GM08714 (cell line): Measurements from ENCODE around the gene HS6ST2.

Source experiments
- H3K4me3 ChIP-seq: fragments of 200-500 bp; sonication (Bioruptor generic); 2 replicates; pipeline ENCODE4 v1.5.1; 2014; ENCODE audit warnings: mild to moderate bottlenecking, low read length, inconsistent platforms
- ZNF274 ChIP-seq: IDR thresholded peaks from 2 replicates; pipeline ENCODE4 v1.6.1; 2012; ENCODE audit warnings: mild to moderate bottlenecking, low read depth, low read length

The HS6ST2 gene

DNA sequence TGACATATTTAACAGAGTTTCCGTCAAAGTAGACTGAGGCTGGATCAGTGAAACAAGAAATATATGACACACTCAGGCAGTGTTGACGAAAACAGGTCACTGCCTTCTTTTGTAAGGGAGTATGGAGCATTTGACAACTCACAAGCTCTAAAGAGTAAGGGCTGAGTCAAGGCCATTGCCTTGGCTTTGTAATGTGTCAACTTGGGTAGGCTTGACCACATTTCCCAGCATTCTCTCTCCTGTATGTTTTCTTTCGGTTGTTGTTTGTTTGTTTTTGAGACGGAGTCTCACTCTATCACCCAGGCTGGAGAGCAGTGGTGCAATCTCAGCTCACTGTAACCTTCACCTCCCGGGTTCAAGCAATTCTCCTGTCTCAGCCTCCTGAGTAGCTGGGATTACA, 344.6 kb downstream of the HS6ST2 start:
- TF ChIP-seq ZNF274 = no peak
- H3K4me3 ChIP-seq = no peak overlapping the region

GRCh38 chrX:132612821-132613564, 345.4 kb downstream of the HS6ST2 start:
- H3K4me3 ChIP-seq = no peak overlapping the region
- TF ChIP-seq ZNF274 = no peak

GRCh38 chrX:132610536-132610935, 347.9 kb downstream of the HS6ST2 start:
- TF ChIP-seq ZNF274 = no peak
- H3K4me3 ChIP-seq = no peak overlapping the region

GRCh38 chrX:132609362-132609848, 349.0 kb downstream of the HS6ST2 start:
- no peak for TF ChIP-seq ZNF274
- no peak overlapping the region for H3K4me3 ChIP-seq

DNA sequence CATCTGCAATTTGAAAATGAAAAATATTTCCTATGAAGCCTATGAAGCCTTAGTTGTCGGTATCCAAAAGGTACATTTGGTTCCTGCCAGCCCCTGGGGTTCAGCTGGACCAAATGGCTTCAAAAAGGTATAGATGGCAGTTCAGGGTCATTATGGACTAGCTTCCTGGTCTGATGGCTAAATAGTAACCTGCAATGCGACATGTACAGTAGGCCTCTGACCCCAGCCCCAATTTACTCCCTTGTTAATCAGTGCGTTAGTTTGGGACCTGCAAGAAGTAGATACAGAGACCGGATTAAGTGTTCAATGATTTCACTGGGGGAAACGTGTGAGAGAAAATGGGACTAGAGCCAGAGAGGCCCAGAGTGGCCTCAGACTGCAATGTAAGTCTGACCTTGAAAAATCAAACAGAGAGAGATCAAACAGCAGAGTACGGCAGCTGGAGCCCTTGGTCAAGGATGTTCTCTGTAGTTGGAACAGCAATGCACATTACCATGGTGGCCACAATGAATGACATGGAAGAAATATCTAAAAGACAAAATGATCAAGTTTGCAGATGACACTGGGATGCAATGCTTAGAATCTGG, 354.6 kb downstream of the HS6ST2 start:
- TF ChIP-seq ZNF274 = no peak
- no peak overlapping the region for H3K4me3 ChIP-seq

- no peak for TF ChIP-seq ZNF274
- H3K4me3 ChIP-seq = no peak overlapping the region
These were observed 355.7 kb downstream of the HS6ST2 start for GRCh38 chrX:132602701-132603100.

DNA sequence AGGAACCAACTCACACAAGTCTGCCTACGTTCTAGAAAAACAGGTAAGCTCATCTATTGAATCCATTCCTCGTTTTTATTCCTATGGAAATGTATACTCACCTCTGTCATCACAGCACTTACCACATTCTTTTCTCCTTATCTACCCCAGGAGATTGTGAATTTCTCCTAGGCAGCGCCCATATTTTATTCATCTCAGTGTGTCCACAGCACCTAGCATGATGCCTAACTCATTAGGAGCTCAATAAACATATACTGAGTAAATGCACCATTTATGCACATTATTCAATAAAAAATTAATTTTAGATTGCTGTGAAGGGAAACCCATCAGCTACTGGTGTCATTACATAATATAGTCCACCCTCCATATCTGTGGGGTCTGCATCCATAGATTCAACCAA, 363.4 kb downstream of the HS6ST2 start:
- no peak overlapping the region for H3K4me3 ChIP-seq
- TF ChIP-seq ZNF274 = no peak

DNA sequence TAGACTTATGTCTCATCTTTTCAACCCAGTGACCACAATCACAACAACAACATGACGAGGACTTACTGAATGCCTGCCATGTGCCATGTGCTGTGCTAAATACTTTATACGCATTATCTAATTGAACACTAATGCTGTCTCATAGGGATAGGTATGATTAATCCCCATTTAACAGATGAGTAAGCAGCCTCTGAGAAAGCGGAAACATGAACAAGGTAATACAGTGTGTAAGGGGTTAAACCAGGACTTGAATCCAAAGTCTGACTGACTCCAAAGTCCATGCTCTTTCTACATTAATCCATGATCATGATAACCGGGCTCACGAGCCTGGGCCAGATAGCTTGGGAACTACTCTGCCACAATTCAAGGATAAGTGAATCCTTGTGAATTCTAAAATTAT, 364.3 kb downstream of the HS6ST2 start:
- no peak for TF ChIP-seq ZNF274
- no peak overlapping the region for H3K4me3 ChIP-seq

GRCh38 chrX:132592880-132593279, 365.5 kb downstream of the HS6ST2 start:
- no peak for TF ChIP-seq ZNF274
- H3K4me3 ChIP-seq = no peak overlapping the region

DNA sequence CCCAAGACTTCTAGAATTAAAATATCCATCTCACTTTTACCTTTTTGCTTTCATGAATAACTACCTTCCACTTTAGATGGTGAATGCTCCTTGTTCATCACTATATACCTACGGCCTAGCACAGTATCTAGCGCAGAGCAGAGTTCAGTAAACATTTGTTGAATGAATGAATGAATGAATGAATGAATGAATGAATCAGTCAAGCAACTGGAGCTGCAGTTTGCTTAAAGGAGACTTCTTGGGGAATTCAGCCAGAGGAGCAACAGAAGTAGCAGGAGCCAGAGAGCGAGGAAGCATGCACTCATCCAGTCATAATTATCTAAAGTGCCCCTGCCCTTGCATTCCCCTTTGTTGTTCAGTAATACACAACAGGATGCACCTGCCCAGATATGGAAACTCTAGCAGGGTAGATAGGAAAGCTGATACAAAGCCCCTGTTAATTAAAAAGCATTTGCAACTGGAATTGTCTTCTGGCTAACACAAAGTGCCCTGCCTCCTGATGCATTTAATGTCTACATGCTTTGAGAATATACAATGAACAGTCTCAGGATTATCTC, 366.6 kb downstream of the HS6ST2 start:
- TF ChIP-seq ZNF274 = no peak
- no peak overlapping the region for H3K4me3 ChIP-seq

DNA sequence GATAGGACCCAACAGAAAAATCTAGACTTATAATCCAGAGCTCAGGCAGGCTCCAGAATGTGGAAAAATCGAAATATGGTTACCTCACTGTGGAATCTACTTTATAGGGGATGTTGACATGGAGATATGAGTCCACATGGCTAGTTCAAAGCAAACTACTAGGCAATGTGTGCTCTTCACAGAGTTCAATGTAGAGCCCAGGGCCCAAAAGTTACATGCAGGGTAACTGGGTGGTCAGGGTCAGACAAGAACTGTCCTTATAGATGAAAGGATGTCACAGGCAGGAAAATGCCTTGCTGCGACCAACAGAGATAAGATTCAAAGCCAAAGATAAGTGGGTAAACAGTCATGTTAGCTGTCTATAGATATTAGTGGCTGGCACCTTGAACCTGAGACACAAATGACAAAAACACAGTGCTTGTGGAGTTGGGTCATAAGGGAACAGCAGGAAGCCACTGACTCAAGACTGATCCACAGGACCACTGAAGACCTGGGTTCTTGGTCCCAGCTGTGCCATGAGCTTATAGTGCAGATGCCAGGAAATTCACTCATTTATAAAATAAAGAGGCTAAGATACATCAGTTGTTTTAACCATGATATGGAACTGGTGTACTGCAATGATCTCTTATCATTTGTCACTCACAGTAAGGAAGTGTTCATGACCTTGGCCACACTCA, 367.9 kb downstream of the HS6ST2 start:
- H3K4me3 ChIP-seq = no peak overlapping the region
- TF ChIP-seq ZNF274 = no peak

GRCh38 chrX:132584936-132585335, 373.5 kb downstream of the HS6ST2 start:
- H3K4me3 ChIP-seq = no peak overlapping the region
- no peak for TF ChIP-seq ZNF274

GRCh38 chrX:132576939-132577338, 381.5 kb downstream of the HS6ST2 start:
- no peak for TF ChIP-seq ZNF274
- H3K4me3 ChIP-seq = no peak overlapping the region
